ENCODE data around the gene RTKN. TPM values are rescaled to one million over a fixed set of nuclear protein-coding genes. Genes with fewer than 3 reads are reported as not detected.
A peak's percentile ranks its signal among the peaks of the same experiment; 100 is the strongest.

Gene RTKN
- total and polyA plus RNA-seq, 10 of the 15 experiments (the other 5 are each of a cell fraction or from before 2014, with no cell fraction given) = 0.50 to 12.3 (median 5.4) TPM

DNA sequence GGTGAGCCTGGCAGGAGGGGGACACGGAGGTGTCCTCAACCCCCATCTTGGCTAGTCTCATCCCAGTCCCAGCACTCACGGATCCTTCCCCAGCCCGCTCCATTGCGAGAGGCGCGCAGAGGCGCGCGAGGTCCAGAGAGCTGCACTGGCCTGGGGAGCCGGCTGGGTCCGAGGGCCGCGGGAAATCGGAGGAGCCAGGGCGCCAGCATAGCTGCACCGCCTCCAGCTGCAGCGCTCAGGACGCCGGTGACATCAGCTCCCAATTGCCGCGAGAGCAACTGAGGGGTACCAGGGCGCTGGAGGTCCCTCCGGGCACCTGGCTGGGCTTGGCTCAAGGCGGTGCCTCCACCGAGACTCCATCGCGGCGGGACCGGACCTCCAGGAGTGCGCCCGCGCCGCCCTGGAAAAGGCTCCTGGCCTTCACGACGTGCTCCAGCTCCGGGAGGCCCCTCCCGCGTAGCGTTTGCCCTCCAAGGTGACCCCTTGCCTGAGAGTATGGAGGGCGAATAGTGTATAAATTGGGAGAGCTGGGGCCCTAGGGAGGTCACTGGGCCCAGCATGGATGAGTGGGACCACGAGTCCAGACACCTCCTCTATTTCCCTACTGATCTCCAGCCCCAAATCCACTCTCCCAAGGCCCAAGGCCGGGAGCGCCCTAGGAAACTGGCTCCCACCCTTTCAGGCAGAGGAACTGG is 5.5 kb downstream of the RTKN start:
- no peaks in the 10 kb centered on the region for H3K9me3 ChIP-seq (replicated peaks; ENCODE audit: control insufficient read depth, insufficient read depth, low read length)
- H3K9ac ChIP-seq (ENCODE audit: control insufficient read depth, insufficient read depth, low read length) = no peak overlapping the region
- ChIA-PET SMC1A (ENCODE audit: uncharacterized antibody, unreplicated experiment) (interaction anchor here (1.0 kb wide), 1 partner anchor 11 kb away, joined by 3 read pairs; no protein-coding TSS in a partner anchor), RAD21 (ENCODE audit: unreplicated experiment) (no interaction called here), CTCF (interaction anchor here (1.1 kb wide), 1 partner anchor 21 kb away, joined by 3 read pairs; no protein-coding TSS in a partner anchor), POLR2A (no interaction called here)
- no peak overlapping the region for H2AFZ ChIP-seq (ENCODE audit: control insufficient read depth, low read depth, low read length)
- ATAC-seq (no peak), DNase-seq (ENCODE audit: low read depth, low spot score) (no peak), FAIRE-seq (no peak)
- intact Hi-C loops (cut with micrococcal nuclease; ENCODE audit: unreplicated experiment) = no loop called here
- no peak overlapping the region for H3K27ac ChIP-seq (ENCODE audit: control insufficient read depth, insufficient read depth)
- H3K4me1 ChIP-seq (ENCODE audit: control insufficient read depth, insufficient read depth, low read length) = peaks cover 22% of the 10 kb centered on the region
- whole genome bisulfite sequencing (ENCODE audit: insufficient coverage, insufficient replicate concordance, low lambda C conversion rate, missing lambda C conversion rate) = 89% methylated on average over 42 of the region's 43 CpGs
- BruUV-seq (replicated peaks) = no TSS peak
- H3K4me3 ChIP-seq = no peak overlapping the region
- no peaks in the 10 kb centered on the region for H4K20me1 ChIP-seq (ENCODE audit: control insufficient read depth, insufficient read depth)
- H3K79me2 ChIP-seq (ENCODE audit: control insufficient read depth, insufficient read depth, low read length) = no peaks in the 10 kb centered on the region; the same call in 1 of the 2 replicates
- H3K4me2 ChIP-seq (ENCODE audit: control insufficient read depth, insufficient read depth) = peak overlapping the region; percentile 10; the same call in 1 of the 2 replicates
- peaks cover 0 to 2% of the 10 kb centered on the region in 2 experiments; a peak in 1 of 4 replicates for H3K27me3 ChIP-seq (replicated peaks in 1 of 2; ENCODE audit: control insufficient read depth in 2 of 2, insufficient read depth in 2 of 2, low read length in 1 of 2)
- in situ Hi-C loops (cut with MboI) = no loop called here
- TF ChIP-seq, protein P1, sequence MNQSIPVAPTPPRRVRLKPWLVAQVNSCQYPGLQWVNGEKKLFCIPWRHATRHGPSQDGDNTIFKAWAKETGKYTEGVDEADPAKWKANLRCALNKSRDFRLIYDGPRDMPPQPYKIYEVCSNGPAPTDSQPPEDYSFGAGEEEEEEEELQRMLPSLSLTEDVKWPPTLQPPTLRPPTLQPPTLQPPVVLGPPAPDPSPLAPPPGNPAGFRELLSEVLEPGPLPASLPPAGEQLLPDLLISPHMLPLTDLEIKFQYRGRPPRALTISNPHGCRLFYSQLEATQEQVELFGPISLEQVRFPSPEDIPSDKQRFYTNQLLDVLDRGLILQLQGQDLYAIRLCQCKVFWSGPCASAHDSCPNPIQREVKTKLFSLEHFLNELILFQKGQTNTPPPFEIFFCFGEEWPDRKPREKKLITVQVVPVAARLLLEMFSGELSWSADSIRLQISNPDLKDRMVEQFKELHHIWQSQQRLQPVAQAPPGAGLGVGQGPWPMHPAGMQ (IDR thresholded peaks at IDR 0.05; ENCODE audit: borderline replicate concordance) = no peak
- TF ChIP-seq, protein P2, sequence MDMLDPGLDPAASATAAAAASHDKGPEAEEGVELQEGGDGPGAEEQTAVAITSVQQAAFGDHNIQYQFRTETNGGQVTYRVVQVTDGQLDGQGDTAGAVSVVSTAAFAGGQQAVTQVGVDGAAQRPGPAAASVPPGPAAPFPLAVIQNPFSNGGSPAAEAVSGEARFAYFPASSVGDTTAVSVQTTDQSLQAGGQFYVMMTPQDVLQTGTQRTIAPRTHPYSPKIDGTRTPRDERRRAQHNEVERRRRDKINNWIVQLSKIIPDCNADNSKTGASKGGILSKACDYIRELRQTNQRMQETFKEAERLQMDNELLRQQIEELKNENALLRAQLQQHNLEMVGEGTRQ (IDR thresholded peaks at IDR 0.05; ENCODE audit: borderline replicate concordance, low read depth, low read length) = no peak
- TF ChIP-seq ZNF207 (IDR thresholded peaks at IDR 0.05; ENCODE audit: borderline replicate concordance) (no peak), JUNB (IDR thresholded peaks at IDR 0.05) (no peak), CHD4 (IDR thresholded peaks at IDR 0.05) (no peak), POLR2A (IDR thresholded peaks at IDR 0.05; ENCODE audit: low read depth, low read length) (no peak; the same call in 1 of the 2 replicates), STAT3 (IDR thresholded peaks at IDR 0.05; ENCODE audit: low read depth, low read length) (no peak), MTA2 (IDR thresholded peaks at IDR 0.05; ENCODE audit: low read depth) (no peak), MXI1 (IDR thresholded peaks at IDR 0.05; ENCODE audit: low read depth, low read length) (no peak), CREB1 (IDR thresholded peaks at IDR 0.05; ENCODE audit: low read depth) (no peak), RB1 (IDR thresholded peaks at IDR 0.05; ENCODE audit: borderline replicate concordance) (no peak), BCL11A (IDR thresholded peaks at IDR 0.05; ENCODE audit: low read depth, low read length) (no peak), MYB (IDR thresholded peaks at IDR 0.05; ENCODE audit: borderline replicate concordance, low read depth, low read length) (no peak), NFXL1 (IDR thresholded peaks at IDR 0.05; ENCODE audit: borderline replicate concordance) (no peak), YY1 (IDR thresholded peaks at IDR 0.05; ENCODE audit: low read depth, low read length) (no peak), EED (IDR thresholded peaks at IDR 0.05; ENCODE audit: low read depth) (no peak), GABPA (IDR thresholded peaks at IDR 0.05; ENCODE audit: low read depth) (no peak), EGR1 (IDR thresholded peaks at IDR 0.05; ENCODE audit: borderline replicate concordance in 1 of 2, low read depth in 2 of 2, low read length in 2 of 2) (no peak)
- no peaks in the 10 kb centered on the region for H3K36me3 ChIP-seq (ENCODE audit: control insufficient read depth in 2 of 2, insufficient read depth in 2 of 2, low read length in 1 of 2)
